Measurements from ENCODE around the gene CNIH1. TPM values are rescaled to one million over a fixed set of nuclear protein-coding genes. Genes with fewer than 3 reads are reported as not detected.
A peak's percentile ranks its signal among the peaks of the same experiment; 100 is the strongest.

CNIH1 gene
- total RNA-seq = 100 to 1,000 TPM in 2 of 4 donors, 10 to 100 TPM in 2; 52.3 to 144 (median 103) TPM

DNA sequence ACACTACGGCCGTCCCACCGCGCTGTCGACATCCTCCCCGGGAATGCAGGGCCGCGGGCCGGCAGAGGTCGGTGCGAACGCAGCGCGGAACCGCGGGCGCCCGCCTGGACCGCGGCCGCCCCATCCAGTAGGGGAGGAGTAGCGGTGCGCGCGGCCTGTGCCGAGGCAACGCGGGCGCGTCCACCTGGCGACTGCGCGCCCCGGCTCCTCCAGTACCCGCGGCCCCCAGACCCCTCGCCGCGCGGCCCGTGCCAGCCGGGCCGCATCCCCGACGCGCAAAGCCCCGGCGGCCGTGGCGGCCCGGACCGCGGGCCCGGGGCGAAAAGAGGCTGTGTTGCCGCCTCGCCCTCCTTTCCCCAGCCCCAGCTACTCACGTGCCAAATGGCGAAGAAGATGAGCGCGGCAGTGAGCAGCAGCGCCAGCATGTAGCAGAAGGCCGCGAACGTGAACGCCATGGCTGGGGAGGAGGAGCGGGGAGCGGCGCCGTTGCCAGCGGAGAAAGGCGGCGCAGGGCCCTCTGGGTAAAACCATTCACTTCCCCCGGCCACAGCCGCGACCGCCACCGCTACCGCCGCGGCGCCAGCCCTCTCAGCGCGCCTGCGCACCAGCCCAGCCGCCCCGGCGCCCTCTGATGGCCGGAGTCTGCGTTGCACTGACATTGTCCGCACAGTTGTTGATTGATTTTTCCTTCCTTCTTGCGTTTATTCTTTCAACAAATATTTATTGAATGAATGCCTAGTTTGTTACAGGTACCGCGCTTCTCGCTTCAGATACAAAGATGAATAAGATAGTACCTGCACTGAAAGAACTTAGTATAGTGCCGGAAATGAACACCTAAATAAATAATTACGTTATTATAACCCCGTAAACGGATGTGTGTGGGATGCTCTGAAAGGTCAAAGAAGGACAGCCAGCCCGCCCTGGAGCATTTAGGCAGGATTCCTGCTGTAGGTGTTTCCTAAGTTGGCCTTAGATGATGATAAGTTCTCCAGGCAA lies at the start of gene CNIH1:
Gene CNIH1 (minus strand): TSS at position 502 of the 996 bp plus-strand sequence. CDS start 47 bp downstream, at position 455.
- Histone ChIP-seq H3K4me3 (peak within 1 kb of the TSS; percentile 73 to 89 (median 82)), H3K36me3 (no peaks in the 10 kb centered on the region), H3K9me3 (no peaks in the 10 kb centered on the region), H3K27ac (replicated peaks in 1 of 4) (peak within 1 kb of the TSS; percentile 89 to 97 (median 95)), H3K27me3 (no peaks in the 10 kb centered on the region), H3K4me1 (peaks cover 16 to 47% (median 36%) of the 10 kb centered on the region in 4 donors)
- DNase-seq (ENCODE audit: extremely low spot score) = peak; percentile 97
- WGBS = 1% methylated on average over 51 of the region's 100 CpGs
- TF ChIP-seq POLR2AphosphoS5 (IDR thresholded peaks at IDR 0.05) (peak; percentile 68 to 90), EP300 (IDR thresholded peaks at IDR 0.05) (no peak)
- TF ChIP-seq, protein P1, sequence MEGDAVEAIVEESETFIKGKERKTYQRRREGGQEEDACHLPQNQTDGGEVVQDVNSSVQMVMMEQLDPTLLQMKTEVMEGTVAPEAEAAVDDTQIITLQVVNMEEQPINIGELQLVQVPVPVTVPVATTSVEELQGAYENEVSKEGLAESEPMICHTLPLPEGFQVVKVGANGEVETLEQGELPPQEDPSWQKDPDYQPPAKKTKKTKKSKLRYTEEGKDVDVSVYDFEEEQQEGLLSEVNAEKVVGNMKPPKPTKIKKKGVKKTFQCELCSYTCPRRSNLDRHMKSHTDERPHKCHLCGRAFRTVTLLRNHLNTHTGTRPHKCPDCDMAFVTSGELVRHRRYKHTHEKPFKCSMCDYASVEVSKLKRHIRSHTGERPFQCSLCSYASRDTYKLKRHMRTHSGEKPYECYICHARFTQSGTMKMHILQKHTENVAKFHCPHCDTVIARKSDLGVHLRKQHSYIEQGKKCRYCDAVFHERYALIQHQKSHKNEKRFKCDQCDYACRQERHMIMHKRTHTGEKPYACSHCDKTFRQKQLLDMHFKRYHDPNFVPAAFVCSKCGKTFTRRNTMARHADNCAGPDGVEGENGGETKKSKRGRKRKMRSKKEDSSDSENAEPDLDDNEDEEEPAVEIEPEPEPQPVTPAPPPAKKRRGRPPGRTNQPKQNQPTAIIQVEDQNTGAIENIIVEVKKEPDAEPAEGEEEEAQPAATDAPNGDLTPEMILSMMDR (IDR thresholded peaks at IDR 0.05) = peak; percentile 97 to 98 (median 97)
- intact Hi-C loops (cut with DNase I) = loop anchor here (2.0 to 5.0 kb wide), 2 partner anchors 44 to 48 kb away; partner anchors contain the start of genes CDKN3 and GMFB

DNA sequence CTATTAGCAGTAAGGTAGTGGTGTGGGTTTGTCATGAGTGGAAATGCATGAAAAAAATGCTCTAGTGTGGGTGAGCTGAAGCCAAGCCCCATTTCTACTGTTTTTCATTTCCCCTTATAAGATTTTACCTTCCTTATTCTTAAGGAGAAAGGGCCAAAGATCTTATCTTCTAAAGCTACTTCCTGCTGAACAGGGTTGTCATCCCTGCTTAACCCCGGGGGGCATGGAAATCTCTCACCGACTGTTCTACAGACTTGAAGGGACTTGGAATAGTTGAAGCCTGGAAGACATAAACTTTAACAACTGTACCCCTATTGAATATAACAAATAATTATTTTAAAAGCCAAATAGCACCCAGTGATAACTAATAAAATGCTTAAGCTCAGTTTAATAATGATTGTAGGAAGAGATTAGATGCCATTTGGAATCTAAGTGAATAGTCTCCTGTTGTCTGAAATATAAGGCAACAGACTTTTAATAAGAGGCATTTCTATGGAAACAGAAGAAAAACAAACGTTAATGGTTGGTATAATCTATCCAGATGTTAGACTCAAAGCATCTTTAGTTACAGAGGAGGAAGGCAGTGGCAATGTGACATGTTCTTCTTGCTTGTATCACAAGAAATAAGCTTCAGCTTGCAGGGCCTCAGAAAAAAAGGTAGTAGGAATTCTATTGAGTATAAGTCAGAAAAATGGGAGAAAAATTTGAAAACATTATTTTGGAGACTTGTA lies 49.4 kb upstream of the CNIH1 start:
- H3K4me1 ChIP-seq = peaks cover 24 to 36% (median 33%) of the 10 kb centered on the region in 4 donors
- intact Hi-C loops (cut with DNase I) = no loop called here
- H3K9me3 ChIP-seq = no peaks in the 10 kb centered on the region
- WGBS = 42% methylated on average over 3 of the region's 3 CpGs
- no peak for DNase-seq (ENCODE audit: extremely low spot score)
- no peak for TF ChIP-seq POLR2AphosphoS5 (IDR thresholded peaks at IDR 0.05)
- no peak for TF ChIP-seq EP300 (IDR thresholded peaks at IDR 0.05)
- TF ChIP-seq, protein P1 (IDR thresholded peaks at IDR 0.05) = no peak
- no peak for TF ChIP-seq POLR2A (IDR thresholded peaks at IDR 0.05; ENCODE audit: low read depth)
- H3K27me3 ChIP-seq = no peaks in the 10 kb centered on the region
- no peaks in the 10 kb centered on the region for H3K36me3 ChIP-seq
- H3K27ac ChIP-seq (replicated peaks in 1 of 4) = no peak overlapping the region
- H3K4me3 ChIP-seq = no peak overlapping the region

DNA sequence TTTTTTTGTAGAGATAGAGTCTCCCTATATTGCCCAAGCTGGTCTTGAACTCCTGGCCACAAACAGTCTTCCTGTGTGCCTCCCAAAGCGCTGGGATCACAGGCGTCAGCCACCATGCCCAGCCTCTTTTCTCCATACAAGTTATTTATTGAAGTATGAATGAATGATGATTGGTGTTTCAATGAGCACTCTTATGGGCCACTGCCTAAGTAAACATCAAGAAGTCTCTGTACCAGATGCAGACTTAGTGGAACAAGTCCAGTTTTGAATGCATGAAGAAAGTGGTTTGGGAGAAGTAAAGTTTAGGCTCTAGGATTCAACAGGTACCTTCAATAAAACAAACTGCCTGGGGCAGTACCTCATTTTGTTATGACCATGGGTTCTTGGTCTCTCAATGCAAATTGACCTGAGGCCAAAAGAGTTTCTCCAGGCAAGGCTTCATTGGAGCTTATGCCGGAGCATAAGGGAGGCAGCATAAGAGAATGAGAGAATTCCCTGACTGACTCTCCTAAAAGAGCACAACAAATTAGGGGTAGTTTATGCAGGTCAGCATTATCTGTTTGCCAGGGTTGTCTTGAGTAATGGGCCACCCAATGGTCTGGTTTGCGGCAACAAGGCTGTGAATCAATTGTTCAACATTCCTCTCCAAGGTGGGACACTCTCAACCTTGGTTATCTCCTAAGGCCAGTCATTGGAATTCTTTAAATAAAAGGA lies 48.7 kb upstream of the CNIH1 start:
- no peaks in the 10 kb centered on the region for H3K36me3 ChIP-seq
- peak overlapping the region; percentile 73 to 98 (median 80) for H3K4me3 ChIP-seq
- TF ChIP-seq, protein P1 (IDR thresholded peaks at IDR 0.05) = no peak
- TF ChIP-seq POLR2AphosphoS5 (IDR thresholded peaks at IDR 0.05) (no peak), EP300 (IDR thresholded peaks at IDR 0.05) (no peak), POLR2A (IDR thresholded peaks at IDR 0.05; ENCODE audit: low read depth) (no peak)
- peak overlapping the region; percentile 91 to 96 (median 95) for H3K27ac ChIP-seq (replicated peaks in 1 of 4)
- peaks cover 24 to 41% (median 37%) of the 10 kb centered on the region in 4 donors for H3K4me1 ChIP-seq
- H3K27me3 ChIP-seq = no peaks in the 10 kb centered on the region
- no peaks in the 10 kb centered on the region for H3K9me3 ChIP-seq
- DNase-seq (ENCODE audit: extremely low spot score) = no peak
- WGBS = 89% methylated on average over 4 of the region's 4 CpGs
- intact Hi-C loops (cut with DNase I) = loop anchor here (2.0 kb wide), 2 partner anchors 19 to 49 kb away; partner anchors contain the start of genes CGRRF1 and CNIH1

DNA sequence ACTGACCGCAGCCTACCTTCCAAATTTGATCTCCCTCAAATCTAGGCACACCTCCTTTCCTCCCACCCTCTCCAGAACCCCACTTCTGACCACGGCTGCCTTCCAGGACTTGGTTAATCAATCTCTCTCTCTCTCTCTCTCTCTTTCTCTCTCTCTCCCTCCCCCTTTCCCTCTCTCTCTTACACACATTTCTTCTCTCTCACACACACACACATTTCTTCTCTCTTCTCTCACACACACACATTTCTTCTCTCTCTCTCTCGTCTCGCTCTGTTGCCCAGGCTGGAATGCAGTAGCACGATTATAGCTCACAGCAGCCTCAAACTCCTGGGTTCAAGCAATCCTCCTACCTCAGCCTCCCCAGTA lies 48.1 kb upstream of the CNIH1 start:
- TF ChIP-seq EP300 (IDR thresholded peaks at IDR 0.05) (no peak), POLR2AphosphoS5 (IDR thresholded peaks at IDR 0.05) (no peak), POLR2A (IDR thresholded peaks at IDR 0.05; ENCODE audit: low read depth) (no peak)
- TF ChIP-seq, protein P1 (IDR thresholded peaks at IDR 0.05) = peak in 2 of 3 experiments; percentile 2 to 7
- no peaks in the 10 kb centered on the region for H3K9me3 ChIP-seq
- H3K36me3 ChIP-seq = no peaks in the 10 kb centered on the region
- H3K27ac ChIP-seq (replicated peaks in 1 of 4) = peak overlapping the region; percentile 91 to 96 (median 95)
- peak overlapping the region; percentile 73 to 98 (median 80) for H3K4me3 ChIP-seq
- H3K4me1 ChIP-seq = peaks cover 27 to 46% (median 38%) of the 10 kb centered on the region in 4 donors
- no peak for DNase-seq (ENCODE audit: extremely low spot score)
- 15% methylated on average over 5 of the region's 5 CpGs for WGBS
- no peaks in the 10 kb centered on the region for H3K27me3 ChIP-seq
- intact Hi-C loops (cut with DNase I) = loop anchor here (2.0 kb wide), 2 partner anchors 20 to 48 kb away; partner anchors contain the start of genes CGRRF1 and CNIH1
